NCI-H2171 treated with DMSO at 0.1 percent for 48 hours (cell line): ENCODE results near the gene DRICH1.
"Not testable (repeated sequence)": the region's sequence is repeated elsewhere in the genome, so short reads cannot be mapped to it uniquely, and the experiment has no call there.

Experiments used
- DNase-seq: peaks from one replicate; lab custom pipeline; 2025; lab: John Stamatoyannopoulos, UW

DRICH1 gene

GRCh38 chr22:23566705-23567475 is 65.2 kb downstream of the DRICH1 start:
- DNase-seq: no peak

GRCh38 chr22:23565915-23566704 is 66.0 kb downstream of the DRICH1 start:
- DNase-seq: peak; percentile 6

- peak; percentile 22 for DNase-seq
Measured at GRCh38 chr22:23565305-23565914, 66.7 kb downstream of the DRICH1 start.

- no peak for DNase-seq
Measured at GRCh38 chr22:23564276-23564675, 67.8 kb downstream of the DRICH1 start.

- no peak for DNase-seq
Measured at GRCh38 chr22:23563111-23563510, 69.0 kb downstream of the DRICH1 start.

GRCh38 chr22:23562186-23562585 is 69.9 kb downstream of the DRICH1 start:
- DNase-seq: no peak

GRCh38 chr22:23561025-23561510 is 71.1 kb downstream of the DRICH1 start:
- DNase-seq: not testable (repeated sequence)

GRCh38 chr22:23560215-23560614 is 71.9 kb downstream of the DRICH1 start:
- not testable (repeated sequence) for DNase-seq
